Measurements from ENCODE around the gene RABEP1.
A peak's percentile ranks its signal among the peaks of the same experiment; 100 is the strongest.

Gene RABEP1

DNA sequence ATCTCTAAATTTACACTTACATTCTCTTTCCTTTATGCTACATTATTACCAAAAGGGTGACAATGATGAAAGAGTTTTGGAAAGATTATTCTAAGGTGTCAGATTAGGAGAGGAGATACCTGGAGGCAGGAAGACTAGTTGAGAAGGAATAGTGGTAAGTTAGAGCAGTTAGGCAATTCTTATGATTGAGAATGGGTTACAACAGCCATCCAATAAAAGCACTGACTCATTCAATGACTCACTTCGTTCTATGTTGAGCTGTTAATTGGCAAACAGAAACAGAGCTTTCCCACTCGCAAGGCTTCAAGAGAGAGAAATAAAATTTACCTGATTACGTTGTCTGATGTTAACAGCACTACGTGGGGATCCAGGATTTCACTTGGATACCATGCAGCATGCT lies 131.6 kb downstream of the RABEP1 start:
- H3K27me3 ChIP-seq (ENCODE audit: insufficient read depth, poor library complexity, severe bottlenecking) = no peaks in the 10 kb centered on the region
- H3K4me3 ChIP-seq (replicated peaks; ENCODE audit: insufficient read depth, low read length) = no peak overlapping the region
- no peak for TF ChIP-seq POLR2AphosphoS5 (IDR thresholded peaks at IDR 0.05; ENCODE audit: low read depth)
- DNase-seq (ENCODE audit: low read depth in 1 of 2, low spot score in 1 of 2) = peak in 1 of 2 experiments; percentile 33
- no peak overlapping the region for H3K27ac ChIP-seq (replicated peaks)

DNA sequence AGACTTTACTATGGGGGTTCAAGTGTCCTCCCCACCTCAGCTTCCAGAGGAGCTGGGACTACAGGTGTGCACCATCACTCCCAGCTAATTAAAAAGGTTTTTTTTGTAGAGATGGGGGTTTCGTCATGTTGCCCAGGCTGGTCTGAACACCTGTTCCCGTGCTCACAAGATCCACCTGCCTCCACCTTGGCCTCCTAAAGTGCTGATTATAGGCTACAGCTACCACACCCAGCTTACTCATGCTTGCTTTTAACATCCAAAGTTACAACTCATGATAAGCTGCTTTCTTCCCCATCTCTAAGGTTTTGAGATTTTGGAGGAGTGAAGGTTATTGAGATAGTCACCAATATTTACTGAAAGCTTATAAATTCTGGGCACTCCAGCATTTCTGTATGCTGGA lies 134.8 kb downstream of the RABEP1 start:
- DNase-seq (ENCODE audit: low read depth in 1 of 2, low spot score in 1 of 2) = no peak
- no peak overlapping the region for H3K4me3 ChIP-seq (replicated peaks; ENCODE audit: insufficient read depth, low read length)
- TF ChIP-seq, protein P1, sequence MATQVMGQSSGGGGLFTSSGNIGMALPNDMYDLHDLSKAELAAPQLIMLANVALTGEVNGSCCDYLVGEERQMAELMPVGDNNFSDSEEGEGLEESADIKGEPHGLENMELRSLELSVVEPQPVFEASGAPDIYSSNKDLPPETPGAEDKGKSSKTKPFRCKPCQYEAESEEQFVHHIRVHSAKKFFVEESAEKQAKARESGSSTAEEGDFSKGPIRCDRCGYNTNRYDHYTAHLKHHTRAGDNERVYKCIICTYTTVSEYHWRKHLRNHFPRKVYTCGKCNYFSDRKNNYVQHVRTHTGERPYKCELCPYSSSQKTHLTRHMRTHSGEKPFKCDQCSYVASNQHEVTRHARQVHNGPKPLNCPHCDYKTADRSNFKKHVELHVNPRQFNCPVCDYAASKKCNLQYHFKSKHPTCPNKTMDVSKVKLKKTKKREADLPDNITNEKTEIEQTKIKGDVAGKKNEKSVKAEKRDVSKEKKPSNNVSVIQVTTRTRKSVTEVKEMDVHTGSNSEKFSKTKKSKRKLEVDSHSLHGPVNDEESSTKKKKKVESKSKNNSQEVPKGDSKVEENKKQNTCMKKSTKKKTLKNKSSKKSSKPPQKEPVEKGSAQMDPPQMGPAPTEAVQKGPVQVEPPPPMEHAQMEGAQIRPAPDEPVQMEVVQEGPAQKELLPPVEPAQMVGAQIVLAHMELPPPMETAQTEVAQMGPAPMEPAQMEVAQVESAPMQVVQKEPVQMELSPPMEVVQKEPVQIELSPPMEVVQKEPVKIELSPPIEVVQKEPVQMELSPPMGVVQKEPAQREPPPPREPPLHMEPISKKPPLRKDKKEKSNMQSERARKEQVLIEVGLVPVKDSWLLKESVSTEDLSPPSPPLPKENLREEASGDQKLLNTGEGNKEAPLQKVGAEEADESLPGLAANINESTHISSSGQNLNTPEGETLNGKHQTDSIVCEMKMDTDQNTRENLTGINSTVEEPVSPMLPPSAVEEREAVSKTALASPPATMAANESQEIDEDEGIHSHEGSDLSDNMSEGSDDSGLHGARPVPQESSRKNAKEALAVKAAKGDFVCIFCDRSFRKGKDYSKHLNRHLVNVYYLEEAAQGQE (IDR thresholded peaks at IDR 0.05; ENCODE audit: insufficient replicate concordance, low read depth) = no peak
- TF ChIP-seq GABPA (IDR thresholded peaks at IDR 0.05; ENCODE audit: low read depth) (no peak), POLR2AphosphoS5 (IDR thresholded peaks at IDR 0.05; ENCODE audit: low read depth) (no peak), SPI1 (IDR thresholded peaks at IDR 0.05; ENCODE audit: borderline replicate concordance, low read depth) (no peak)
- TF ChIP-seq, protein P2, sequence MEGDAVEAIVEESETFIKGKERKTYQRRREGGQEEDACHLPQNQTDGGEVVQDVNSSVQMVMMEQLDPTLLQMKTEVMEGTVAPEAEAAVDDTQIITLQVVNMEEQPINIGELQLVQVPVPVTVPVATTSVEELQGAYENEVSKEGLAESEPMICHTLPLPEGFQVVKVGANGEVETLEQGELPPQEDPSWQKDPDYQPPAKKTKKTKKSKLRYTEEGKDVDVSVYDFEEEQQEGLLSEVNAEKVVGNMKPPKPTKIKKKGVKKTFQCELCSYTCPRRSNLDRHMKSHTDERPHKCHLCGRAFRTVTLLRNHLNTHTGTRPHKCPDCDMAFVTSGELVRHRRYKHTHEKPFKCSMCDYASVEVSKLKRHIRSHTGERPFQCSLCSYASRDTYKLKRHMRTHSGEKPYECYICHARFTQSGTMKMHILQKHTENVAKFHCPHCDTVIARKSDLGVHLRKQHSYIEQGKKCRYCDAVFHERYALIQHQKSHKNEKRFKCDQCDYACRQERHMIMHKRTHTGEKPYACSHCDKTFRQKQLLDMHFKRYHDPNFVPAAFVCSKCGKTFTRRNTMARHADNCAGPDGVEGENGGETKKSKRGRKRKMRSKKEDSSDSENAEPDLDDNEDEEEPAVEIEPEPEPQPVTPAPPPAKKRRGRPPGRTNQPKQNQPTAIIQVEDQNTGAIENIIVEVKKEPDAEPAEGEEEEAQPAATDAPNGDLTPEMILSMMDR (IDR thresholded peaks at IDR 0.05; ENCODE audit: insufficient read depth, low read length) = no peak
- no peak overlapping the region for H3K27ac ChIP-seq (replicated peaks)
- no peaks in the 10 kb centered on the region for H3K27me3 ChIP-seq (ENCODE audit: insufficient read depth, poor library complexity, severe bottlenecking)

DNA sequence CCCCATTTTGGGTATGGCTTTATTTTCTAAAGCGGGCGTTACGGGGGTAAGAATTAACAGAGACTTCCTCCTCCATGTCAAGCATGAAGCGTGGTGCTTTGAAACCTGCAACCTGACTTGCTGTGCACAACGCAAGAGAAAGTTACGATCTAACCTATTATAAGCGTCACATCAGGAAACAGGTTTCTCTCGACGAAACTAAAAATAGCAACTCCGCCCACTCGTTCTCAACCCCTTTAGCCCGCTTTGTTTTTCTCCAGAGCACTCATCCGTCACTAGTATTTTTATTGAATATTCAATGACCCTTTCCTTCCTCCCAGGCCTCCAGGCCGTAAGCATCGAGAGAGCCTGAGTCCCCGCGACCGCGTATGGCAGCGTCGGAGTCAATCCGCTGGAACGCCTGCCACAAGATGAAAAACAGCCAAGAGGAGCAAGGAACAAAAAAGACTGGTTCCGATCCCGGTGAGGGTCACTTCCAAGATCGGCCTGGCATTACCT lies 136.8 kb downstream of the RABEP1 start:
- Histone ChIP-seq H3K27me3 (ENCODE audit: insufficient read depth, poor library complexity, severe bottlenecking) (no peaks in the 10 kb centered on the region), H3K4me3 (replicated peaks; ENCODE audit: insufficient read depth, low read length) (peak overlapping the region; percentile 74), H3K27ac (replicated peaks) (peak overlapping the region; percentile 90)
- TF ChIP-seq, protein P1 (IDR thresholded peaks at IDR 0.05; ENCODE audit: insufficient replicate concordance, low read depth) = no peak
- TF ChIP-seq SPI1 (IDR thresholded peaks at IDR 0.05; ENCODE audit: borderline replicate concordance, low read depth) = no peak
- TF ChIP-seq POLR2AphosphoS5 (IDR thresholded peaks at IDR 0.05; ENCODE audit: low read depth) = no peak
- TF ChIP-seq, protein P2 (IDR thresholded peaks at IDR 0.05; ENCODE audit: insufficient read depth, low read length) = no peak
- TF ChIP-seq GABPA (IDR thresholded peaks at IDR 0.05; ENCODE audit: low read depth) = no peak
- DNase-seq (ENCODE audit: low read depth in 1 of 2, low spot score in 1 of 2) = peak; percentile 18 to 38

- Histone ChIP-seq H3K27me3 (ENCODE audit: insufficient read depth, poor library complexity, severe bottlenecking) (no peaks in the 10 kb centered on the region), H3K4me3 (replicated peaks; ENCODE audit: insufficient read depth, low read length) (peak within 1 kb of the TSS; percentile 74), H3K27ac (replicated peaks) (peak within 1 kb of the TSS; percentile 90)
- TF ChIP-seq, protein P2 (IDR thresholded peaks at IDR 0.05; ENCODE audit: insufficient read depth, low read length) = no peak
- peak; percentile 27; the same call in 1 of the 2 replicates for TF ChIP-seq GABPA (IDR thresholded peaks at IDR 0.05; ENCODE audit: low read depth)
- peak; percentile 51 for TF ChIP-seq POLR2AphosphoS5 (IDR thresholded peaks at IDR 0.05; ENCODE audit: low read depth)
- TF ChIP-seq SPI1 (IDR thresholded peaks at IDR 0.05; ENCODE audit: borderline replicate concordance, low read depth) = no peak
- TF ChIP-seq, protein P1 (IDR thresholded peaks at IDR 0.05; ENCODE audit: insufficient replicate concordance, low read depth) = peak; percentile 17
- DNase-seq (ENCODE audit: low read depth in 1 of 2, low spot score in 1 of 2) = peak; percentile 82 to 94
These were observed 137.4 kb downstream of the RABEP1 start, which contains the start of gene NUP88 for GRCh38 chr17:5419356-5419958. TSS of gene NUP88 (minus strand) at chr17:5419662. CDS start at chr17:5419650, 12 bp downstream.

Measured in HL-60 (cell line).